Body of pancreas (tissue), 4 donors: ENCODE data around the gene TPRX1.

Experiments used
- POLR2A ChIP-seq, 3 donors: fragments of 450-650 bp; IDR thresholded peaks; one replicate each; pipeline ENCODE4 v1.6.1; 2016; ENCODE audit warnings: antibody characterized with exemption in 3 of 3, mild to moderate bottlenecking in 2 of 3
- TF ChIP-seq, protein P1 (sequence below), 7 experiments: fragments of 450-650 bp in 4 of 7; fragments of 200-600 bp in 3 of 7; sonication (generic) in 3 of 7; IDR thresholded peaks; one replicate each; pipeline ENCODE4 v1.5.1; 2016 to 2019; ENCODE audit warnings: antibody characterized with exemption in 7 of 7

DNA sequence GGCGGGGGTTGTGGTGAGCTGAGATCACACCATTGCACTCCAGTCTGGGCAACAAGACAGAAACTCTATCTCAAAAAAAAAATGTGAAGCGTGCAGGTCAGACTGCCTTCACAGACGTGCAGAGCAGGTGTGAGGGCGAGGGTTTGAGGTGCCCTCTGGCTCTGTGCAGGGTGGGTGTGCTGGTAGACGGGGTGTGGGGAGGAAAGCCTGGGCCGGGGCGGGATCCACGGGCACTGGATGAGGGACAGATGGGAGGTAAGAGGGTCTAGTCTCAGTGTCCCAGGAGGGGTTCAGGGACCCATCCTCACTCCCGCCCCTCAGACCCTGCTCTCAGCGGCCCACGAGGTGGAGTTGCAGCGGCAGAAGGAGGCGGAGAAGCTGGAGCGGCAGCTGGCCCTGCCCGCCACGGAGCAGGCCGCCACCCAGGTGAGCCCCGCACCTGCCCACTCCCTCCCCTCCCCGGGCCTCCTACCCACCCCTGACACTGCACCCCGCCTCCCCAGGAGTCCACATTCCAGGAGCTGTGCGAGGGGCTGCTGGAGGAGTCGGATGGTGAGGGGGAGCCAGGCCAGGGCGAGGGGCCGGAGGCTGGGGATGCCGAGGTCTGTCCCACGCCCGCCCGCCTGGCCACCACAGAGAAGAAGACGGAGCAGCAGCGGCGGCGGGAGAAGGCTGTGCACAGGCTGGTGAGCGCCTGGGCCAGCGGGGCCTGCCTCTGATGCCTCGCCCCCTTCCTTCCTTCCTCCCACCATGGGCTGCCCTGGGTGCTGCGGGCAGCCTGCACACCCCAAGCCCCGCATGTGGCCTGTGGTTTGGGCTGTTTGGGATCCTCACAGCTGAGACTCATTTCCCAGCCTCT, 49.9 kb downstream of the TPRX1 start:
- no peak for TF ChIP-seq POLR2A (IDR thresholded peaks at IDR 0.05)
- TF ChIP-seq, protein P1, sequence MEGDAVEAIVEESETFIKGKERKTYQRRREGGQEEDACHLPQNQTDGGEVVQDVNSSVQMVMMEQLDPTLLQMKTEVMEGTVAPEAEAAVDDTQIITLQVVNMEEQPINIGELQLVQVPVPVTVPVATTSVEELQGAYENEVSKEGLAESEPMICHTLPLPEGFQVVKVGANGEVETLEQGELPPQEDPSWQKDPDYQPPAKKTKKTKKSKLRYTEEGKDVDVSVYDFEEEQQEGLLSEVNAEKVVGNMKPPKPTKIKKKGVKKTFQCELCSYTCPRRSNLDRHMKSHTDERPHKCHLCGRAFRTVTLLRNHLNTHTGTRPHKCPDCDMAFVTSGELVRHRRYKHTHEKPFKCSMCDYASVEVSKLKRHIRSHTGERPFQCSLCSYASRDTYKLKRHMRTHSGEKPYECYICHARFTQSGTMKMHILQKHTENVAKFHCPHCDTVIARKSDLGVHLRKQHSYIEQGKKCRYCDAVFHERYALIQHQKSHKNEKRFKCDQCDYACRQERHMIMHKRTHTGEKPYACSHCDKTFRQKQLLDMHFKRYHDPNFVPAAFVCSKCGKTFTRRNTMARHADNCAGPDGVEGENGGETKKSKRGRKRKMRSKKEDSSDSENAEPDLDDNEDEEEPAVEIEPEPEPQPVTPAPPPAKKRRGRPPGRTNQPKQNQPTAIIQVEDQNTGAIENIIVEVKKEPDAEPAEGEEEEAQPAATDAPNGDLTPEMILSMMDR (IDR thresholded peaks at IDR 0.05): no peak
